NCI-H1436 (cell line): ENCODE measurements around the gene TNFAIP8L3.

Experiments
- DNase-seq: peaks from one replicate; lab custom pipeline; 2025; lab: John Stamatoyannopoulos, UW

The TNFAIP8L3 gene

DNA sequence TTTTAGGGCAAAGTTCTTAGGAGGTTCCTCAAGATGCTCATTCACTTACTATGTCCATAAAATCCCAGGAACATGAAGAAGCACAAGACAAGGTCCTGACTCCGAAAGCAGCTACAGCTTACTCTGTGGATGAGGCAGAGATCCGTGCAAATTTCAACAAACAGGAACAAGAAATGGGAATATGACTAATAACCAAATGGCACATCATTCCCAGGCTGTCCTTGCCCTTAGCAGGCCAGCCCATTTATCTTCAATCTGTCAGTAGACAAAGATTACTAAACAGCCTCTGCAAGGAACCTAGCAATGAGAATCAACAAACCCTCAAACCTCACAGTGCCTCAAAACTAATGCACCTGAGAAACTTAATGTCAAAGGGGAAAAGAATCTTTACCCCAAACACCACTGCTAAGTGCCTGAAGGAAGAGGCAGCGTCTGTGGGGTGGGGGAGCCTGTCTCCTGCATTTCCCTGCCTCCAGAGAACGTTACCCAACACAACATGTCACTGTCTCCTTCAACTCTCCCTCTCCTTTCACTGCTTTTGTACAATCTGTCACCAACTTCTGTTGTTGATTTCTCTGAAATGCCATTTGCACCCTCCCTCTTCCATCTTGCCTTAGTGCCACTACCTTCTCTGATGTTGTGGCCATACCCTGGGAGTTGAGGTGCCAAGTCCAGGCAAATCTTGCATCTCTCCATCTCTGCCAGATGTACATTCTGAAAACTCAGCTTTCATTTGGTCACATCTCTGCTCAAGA lies 4.8 kb downstream of the TNFAIP8L3 start:
- DNase-seq: no peak

DNA sequence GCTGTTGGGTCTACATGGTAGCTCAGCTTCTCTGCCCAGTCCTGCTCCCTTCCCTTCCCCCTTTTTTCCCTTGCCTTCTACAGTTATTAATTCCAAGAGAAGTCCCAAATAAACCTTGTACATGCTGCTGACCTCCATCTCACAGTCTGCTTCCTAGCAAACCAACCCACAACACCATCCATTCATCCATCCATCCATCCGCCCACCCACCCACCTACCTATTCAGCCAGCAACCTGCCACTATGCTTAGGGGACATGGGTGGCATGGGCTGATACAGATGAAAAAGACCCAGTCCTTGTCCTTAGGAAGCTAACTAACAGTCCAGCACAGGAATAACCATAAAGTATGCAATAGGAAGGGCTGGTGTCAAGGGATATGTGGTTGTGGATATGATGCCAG lies 5.7 kb downstream of the TNFAIP8L3 start:
- DNase-seq: no peak

DNA sequence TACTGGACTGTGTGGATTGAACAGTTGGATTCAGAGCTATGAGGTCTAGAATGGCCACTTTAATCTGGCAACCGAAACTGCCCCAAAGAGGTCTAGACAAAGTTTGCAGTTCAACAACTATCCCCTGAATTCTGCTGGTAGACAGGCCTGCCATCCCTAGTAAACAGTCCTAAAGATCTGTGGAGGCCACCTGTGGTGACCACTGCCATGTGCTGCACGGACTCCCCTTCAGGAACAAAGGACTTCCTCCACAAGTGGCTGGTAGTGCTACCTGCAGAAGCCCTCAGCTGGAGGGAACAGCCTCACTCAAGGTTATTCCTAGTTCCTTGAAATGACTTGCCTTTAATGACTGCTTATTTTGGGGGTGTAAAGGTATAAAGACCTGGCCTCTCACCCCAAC lies 6.1 kb downstream of the TNFAIP8L3 start:
- no peak for DNase-seq

DNA sequence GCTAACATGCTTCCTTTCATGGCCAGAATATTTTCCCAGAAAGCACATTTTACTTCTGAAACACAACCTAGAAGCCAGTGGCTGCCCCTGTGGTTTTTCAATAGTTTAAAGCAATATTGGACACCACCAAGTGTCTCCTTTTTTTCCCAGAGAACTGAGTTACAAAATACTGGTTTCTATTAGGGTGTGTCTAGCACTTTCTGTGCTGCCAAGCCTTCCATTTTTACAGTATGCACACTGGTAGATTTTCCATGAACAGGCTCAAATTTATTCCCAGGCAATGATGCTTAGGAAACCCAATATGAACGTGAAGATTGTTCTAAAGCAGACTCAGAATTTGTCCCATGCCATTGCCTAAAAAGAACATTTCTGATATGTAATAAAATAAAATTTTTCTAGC lies 7.2 kb downstream of the TNFAIP8L3 start:
- no peak for DNase-seq

DNA sequence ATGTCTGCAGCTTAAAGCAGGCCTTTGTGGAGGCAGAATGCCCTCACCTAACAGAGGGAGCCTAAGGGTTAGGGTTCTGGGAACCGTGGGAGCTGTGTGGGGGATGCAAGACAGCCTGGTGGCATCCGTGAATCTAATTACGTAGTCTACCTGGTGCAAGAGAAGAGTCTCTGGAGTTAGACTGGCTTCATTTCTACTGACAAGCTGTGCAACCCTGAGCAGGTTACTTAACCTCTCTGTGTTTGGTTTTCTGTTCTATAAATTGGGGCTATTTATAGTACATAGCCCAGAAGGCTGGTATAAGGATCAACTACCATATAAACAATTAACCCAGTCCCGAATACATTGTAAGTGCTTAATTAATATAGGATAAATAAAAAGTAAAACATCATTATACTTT lies 8.3 kb downstream of the TNFAIP8L3 start:
- no peak for DNase-seq

DNA sequence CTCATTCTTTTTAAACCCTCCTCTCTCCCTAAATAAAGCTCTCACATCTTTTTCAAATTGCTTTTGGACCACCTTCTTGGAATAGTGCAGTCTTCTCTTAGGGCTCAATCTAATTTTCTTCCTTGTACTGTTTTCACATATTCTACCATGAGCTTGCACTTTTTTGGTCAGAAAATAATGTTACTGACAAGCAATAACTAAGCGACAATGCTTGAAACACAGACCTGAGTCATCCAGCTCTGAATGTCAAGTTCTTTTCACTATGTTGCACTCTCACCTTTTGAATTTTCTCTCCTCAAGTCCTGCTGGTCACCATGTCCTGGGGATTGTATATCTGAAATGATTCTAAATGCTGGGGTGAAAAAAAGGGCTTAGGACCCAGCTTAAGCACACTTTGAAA lies 8.9 kb downstream of the TNFAIP8L3 start:
- no peak for DNase-seq

DNA sequence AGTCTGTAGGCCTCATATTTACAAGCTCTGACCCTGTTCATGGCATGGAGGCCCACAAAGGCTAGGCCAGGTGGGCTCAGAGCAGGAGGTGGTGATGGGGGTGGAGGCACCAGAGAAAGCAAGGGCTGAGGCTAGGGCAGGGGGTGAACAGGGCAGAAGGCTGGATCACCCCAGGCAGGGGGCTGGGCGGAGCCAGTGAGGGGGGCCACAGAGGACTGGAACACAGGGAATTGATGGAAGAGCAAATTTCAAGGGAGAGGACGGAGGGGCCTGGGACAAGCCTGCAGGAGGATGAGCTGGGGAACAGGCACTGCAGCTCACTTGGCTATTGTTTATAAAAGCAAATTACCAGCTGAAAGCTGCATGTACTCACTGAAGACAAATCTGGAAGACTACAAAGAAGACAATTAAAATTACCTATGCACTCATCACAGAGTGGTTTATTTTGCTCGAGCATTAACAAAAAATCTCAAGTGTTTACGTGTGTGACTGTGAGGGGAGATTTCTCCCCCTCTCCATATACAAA lies 11.0 kb downstream of the TNFAIP8L3 start:
- no peak for DNase-seq

DNA sequence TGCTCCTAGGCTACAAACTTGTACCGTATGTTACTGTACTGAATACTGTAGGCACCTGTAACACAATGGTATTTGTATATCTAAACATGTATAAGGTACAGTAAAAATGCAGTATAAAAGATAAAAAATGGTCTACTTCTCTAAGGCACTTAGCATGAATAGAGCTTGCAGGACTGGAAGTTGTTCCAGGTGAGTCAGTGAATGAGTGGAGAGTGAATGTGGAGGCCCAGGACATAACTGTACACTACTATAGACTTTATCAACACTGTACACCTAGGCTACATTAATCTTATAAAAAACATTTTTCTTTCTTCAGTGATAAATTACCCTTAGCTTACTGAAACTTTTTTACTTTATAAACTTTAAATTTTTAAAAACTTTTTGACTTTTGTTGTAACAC lies 12.5 kb downstream of the TNFAIP8L3 start:
- no peak for DNase-seq

DNA sequence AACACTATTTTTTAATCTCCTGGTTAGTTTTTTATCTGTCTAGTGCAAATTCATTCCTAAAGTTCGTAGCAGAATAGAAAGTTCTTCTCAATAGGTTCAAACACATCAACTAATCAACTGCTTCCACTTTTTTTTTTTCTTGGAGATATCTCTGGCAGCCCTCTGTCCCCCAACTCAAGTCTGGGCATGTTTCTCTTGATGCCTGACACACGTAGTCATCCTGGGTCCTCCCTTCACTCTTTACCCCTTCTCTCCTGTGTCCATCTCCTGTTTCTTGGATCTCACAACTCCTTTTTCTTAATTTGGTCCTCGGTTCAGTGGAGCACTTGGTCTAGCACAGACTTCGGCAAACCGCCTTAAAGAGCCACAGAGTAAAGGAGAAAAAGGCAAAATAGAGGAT lies 14.4 kb downstream of the TNFAIP8L3 start:
- DNase-seq: no peak

DNA sequence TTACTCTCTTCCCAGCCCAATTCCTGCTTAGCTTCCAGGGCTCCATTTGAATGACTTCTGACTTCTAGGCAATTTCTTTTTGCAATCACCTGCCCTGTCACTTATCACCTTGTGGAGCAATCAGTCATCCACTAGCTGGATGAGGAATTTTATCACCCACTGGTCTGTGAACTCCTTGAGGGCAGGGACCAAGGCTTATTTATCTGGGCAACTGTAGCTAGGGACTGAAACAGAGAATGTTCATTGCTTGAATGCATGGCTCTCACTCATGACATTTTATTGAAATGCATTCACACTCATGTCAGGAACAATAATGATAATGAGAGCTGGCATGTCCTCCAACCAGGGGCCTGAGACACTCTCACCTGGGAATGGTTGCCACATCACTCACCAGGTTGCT lies 15.5 kb downstream of the TNFAIP8L3 start:
- no peak for DNase-seq

DNA sequence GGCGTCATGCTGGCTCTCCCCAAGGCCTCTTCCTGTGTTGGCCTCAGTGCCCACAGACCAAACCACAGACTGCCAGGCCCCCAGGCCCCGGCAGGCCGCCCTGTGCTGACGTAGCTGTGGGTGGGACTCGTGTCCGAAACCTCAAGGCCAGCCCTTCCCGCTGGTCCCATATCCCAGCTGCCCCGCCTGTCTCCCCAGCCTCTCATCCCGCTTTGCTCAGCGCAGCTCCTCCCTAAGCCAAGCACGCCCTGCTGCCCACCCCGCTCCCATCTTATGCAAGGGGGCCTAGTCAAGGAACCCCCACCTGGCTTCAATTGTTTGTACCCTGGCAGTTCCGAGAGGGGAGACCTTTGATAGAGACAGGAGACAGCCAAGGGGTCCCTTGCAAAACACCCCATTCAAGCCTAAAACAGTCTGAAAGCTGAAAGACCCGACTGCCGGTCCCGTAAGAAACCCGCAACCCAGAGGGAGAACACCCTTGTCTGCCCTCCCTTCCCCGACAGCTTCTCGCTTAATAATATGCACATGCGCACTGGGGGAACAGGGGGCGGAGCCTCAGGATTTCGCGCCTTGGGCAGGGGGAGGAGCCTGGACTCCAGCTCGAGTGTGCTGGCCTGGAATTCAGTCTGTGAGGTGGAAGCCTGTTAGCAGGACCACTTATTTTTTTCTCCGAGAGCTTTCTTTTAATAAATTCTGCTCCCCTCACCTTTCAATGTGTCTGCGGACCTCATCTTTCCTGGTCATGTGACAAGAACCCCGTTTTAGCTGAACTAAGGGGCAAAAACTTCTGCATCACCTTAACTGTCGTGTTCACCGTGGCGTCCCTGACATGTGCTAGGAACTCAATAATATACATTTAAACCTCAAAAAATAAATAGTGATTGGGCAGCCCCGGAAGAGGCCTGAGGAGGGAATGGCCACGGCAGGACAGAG lies 17.2 kb downstream of the TNFAIP8L3 start:
- no peak for DNase-seq

DNA sequence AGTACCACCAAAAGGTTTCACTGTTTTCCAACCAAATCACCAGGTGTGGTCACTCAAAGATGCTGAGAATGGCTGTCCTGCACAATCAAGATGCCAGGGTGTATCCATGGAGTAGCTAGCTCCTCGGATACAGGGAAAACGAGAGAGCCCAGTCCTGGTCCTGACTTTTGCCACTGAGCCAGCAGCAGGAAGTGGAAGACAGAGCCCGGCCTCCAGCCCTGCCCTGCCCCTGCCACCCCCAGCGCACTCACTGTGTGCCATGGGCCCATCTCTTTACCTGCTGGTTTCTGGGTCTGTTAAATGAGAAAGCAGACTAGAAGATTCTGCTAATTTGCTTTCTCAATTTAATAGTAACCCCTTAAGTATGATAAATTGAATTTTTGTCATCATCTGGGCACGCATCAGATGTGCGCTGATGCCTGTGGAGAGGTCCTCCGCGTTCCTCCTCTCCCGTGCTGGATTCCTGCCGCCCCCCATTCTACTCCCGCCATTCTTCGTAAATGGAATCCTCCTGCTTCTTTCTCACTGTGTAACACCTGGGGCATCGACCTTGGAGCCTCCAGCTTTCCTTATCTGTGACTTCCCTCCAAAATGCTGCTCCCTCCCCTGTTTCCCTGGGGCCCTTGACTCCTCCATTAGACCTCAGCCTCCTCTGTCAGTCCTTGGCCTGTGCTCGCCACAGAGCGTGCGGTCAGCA lies 18.0 kb downstream of the TNFAIP8L3 start:
- DNase-seq: no peak

DNA sequence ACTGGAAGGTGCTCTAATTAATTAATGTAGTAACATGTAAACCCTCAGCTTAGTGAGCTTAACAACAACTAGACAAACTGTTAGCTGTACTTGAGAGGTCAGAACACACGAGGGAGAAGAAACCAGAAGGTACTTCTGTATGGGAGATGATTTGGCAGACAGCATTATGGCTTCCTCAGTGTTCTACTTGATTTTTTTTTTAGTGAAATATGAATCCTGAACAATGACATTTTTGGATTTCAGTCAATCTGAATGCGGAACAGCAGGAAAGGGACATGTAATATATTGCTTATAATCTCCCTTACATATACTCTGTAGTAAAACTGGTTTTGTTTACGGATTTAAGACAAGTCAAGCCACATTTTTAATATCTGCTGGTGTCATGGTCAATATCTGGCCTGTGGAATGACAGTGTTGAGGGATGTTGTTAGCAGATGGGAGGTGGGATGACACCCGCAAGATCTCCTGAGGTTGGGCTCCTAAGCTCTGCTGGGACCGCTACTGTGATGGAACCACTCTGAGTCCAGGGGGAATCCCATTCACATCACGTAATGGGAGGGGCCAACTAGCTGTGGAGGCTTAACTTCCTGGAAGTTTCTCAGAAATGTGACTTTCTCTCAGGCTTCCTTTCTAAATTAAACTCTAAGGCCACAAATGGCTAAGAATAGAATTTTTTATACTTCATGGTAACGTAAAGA lies 18.7 kb downstream of the TNFAIP8L3 start:
- no peak for DNase-seq

DNA sequence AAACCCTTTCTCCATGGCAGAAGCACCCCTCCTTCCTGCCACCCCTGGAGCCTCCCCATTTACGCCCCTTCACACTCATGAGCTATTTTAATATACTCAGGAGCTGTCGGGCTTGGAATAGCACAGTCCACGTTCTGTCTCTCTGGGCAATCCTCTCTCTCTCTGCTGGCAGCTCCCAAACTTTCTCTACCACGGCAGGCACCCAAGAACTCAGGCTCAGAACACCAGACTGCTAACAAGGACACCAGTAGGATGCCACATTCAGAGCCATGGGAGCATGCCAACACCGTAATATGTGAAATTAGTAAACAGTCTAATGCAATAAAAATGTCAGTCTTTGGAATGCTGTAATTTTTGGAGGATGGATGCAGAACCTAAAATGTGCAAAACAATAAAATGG lies 19.3 kb downstream of the TNFAIP8L3 start:
- no peak for DNase-seq

DNA sequence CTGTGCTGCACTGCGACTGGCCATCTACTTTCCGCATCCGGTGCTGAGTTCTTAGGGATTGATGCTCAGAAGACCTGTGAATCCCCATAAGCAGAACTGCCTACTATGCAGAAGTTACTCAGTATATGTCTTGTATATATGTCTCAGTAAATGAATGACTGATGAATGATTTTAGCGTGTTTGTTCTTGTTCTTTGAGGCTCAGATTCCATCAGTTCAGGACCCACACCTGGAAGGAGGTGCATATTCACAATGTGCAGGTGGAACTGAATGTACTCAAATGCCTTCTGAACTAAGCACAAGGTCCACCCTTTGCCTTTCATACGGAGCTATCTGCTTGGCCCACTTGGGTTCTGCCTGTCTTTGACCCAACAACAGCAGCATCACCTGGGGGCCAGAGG lies 19.8 kb downstream of the TNFAIP8L3 start:
- DNase-seq: no peak

DNA sequence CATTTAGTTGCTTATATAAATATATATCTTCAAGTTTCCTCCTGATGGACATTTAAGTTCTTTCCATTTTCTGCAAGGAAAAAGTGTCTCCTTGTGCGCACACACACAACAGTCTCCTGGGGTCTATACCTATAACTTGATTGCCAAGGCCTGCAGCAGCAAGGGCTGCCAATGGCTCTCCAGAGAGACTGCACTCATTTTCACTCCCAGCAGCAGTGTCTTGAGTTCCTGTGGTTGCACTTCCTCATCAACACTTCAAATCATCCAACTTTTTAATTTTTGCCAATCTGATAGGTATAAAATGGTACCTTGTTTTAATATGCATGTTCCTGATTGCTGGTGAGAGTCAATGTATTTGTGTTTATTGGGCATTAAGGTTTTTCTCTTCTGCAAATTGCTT lies 23.1 kb downstream of the TNFAIP8L3 start:
- DNase-seq: no peak

DNA sequence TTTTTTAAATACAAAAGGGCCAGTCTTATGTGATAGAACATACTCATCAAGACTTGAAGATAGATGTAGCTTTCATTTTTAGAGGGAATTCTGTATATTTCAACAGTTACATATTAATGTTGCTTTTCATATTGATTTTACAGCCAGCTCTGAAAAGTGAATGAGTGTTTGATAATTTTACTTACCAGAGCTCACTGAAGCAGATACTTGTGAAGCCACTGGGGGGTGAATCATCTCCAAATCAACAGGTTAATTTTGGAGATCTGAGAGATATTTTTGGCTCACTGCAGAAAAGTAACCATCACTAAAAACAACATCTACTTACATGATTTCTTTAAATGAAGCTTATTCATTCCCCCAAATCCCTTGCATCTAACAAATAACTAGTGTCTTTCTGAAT lies 24.7 kb downstream of the TNFAIP8L3 start:
- no peak for DNase-seq

DNA sequence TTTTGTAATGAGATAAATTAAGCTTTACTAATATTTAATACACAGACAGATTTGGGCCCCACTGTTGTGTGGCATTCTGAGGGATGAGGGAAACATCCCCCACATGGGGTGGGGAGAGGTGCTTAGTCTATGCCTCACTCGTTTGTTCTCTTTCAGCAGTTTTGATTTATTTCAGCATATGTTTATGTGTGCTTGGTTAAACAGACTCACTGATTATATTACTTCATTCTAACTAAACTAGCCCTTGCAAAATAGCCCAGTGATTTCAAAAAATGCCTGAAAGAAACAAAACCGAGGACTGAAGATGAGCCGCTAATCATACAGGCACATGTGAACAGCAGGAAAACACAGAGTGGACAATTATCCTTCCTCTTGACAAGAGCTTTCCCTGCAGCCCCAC lies 27.2 kb downstream of the TNFAIP8L3 start:
- no peak for DNase-seq

DNA sequence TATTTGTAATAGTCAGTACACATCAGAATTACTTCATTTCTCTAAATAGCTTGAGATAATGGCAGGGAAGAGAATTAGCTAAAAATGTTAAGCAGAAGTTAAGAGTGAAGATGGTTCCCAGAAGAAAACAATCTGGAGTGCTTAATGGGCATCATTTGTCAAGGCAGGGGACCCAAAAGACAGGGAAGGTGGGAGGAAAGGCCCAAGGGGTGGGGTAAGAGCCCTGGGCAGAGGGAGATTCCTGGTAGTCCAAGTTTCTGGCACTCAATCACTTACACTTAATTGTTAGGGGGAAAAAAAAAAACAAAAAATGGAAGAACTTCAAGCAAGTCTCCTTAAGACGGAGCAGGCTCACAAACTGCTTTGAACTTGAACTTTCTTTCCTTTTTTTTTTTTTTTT lies 28.9 kb downstream of the TNFAIP8L3 start:
- DNase-seq: no peak

DNA sequence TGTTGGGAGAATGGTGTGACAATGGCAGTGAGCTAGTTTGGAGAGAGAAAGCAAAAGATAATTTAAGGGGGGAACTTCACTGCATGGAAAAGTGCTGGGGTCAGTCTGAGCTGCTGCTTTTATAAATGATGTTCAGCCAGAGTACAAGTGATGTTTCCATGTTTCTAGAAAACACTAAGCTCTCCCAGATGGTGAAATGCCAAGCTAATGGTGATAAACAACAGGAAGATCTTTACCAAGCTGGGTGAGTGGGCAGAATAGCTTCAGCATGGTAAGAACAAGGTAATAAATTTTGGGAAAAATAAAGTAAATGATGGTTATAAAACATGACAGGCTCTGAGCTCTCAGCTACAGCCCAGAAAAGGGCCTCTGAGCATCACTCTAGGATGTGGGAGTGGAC lies 29.4 kb downstream of the TNFAIP8L3 start:
- no peak for DNase-seq

DNA sequence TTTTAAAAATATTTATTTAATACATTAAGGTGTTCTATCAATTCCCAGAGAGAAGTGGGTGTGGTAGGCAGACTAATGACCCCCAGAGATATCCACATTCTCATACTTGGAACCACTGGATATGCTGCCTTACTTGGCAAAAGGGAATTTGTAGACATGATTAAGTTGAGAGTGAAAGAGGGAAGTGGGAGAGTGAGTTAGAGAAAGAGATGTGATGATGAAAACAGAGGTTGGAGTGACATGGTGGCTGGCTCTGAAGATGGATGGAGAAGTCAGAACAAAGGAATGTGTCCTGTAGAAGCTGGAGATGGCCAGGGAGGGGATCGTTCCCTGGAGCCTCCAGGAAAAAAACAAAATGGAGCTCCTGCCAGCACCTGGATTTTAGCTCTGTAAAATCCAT lies 32.0 kb downstream of the TNFAIP8L3 start:
- no peak for DNase-seq
